Left renal cortex interstitium (tissue), 4 donors: ENCODE data around the gene MAML3. TPM values are rescaled to one million over a fixed set of nuclear protein-coding genes. Genes with fewer than 3 reads are reported as not detected.

Experiments
- DNase-seq, 4 donors: peaks; one replicate each; pipeline ENCODE4 v3.0.0-alpha.2; 2013; ENCODE audit warnings: low read depth in 4 of 4, low spot score in 2 of 4, missing footprints in 1 of 4
- polyA plus RNA-seq, 4 donors: library from polyadenylated mRNA; unstranded; fragments of 120-200 nt; gene quantifications; one replicate each; pipeline ENCODE4 v1.2.1, GENCODE V29; 2013; ENCODE audit not compliant: insufficient read length in 4 of 4

The MAML3 gene
- polyA plus RNA-seq, 4 donors: 14.8 to 22.5 (median 17.4) TPM

GRCh38 chr4:140131675-140132229 lies 22.2 kb downstream of the MAML3 start:
- no peak for DNase-seq

- no peak for DNase-seq
These were observed 23.3 kb downstream of the MAML3 start for GRCh38 chr4:140130677-140131076.

- no peak for DNase-seq
These were observed 26.6 kb downstream of the MAML3 start for GRCh38 chr4:140127422-140127821.

- no peak for DNase-seq
These were observed 27.7 kb downstream of the MAML3 start for GRCh38 chr4:140126261-140126660.

- no peak for DNase-seq
These were observed 28.6 kb downstream of the MAML3 start for GRCh38 chr4:140125374-140125773.

GRCh38 chr4:140123666-140124377 lies 30.2 kb downstream of the MAML3 start:
- DNase-seq: no peak

GRCh38 chr4:140122891-140123290 lies 31.1 kb downstream of the MAML3 start:
- DNase-seq: no peak

- DNase-seq: no peak
These were observed 32.3 kb downstream of the MAML3 start for GRCh38 chr4:140121646-140122045.

GRCh38 chr4:140118931-140119640 lies 34.9 kb downstream of the MAML3 start:
- DNase-seq: no peak

- no peak for DNase-seq
These were observed 36.0 kb downstream of the MAML3 start for GRCh38 chr4:140117947-140118346.

GRCh38 chr4:140116442-140117104 lies 37.4 kb downstream of the MAML3 start:
- DNase-seq: no peak

- DNase-seq: no peak
These were observed 38.8 kb downstream of the MAML3 start for GRCh38 chr4:140115140-140115539.

GRCh38 chr4:140113653-140114052 lies 40.3 kb downstream of the MAML3 start:
- no peak for DNase-seq

GRCh38 chr4:140112576-140112975 lies 41.4 kb downstream of the MAML3 start:
- no peak for DNase-seq

- DNase-seq: no peak
These were observed 42.7 kb downstream of the MAML3 start for GRCh38 chr4:140111256-140111655.

- DNase-seq: no peak
These were observed 43.3 kb downstream of the MAML3 start for GRCh38 chr4:140110542-140111215.

- no peak for DNase-seq
These were observed 44.2 kb downstream of the MAML3 start for GRCh38 chr4:140109737-140110136.

GRCh38 chr4:140109292-140109691 lies 44.7 kb downstream of the MAML3 start:
- no peak for DNase-seq

- no peak for DNase-seq
These were observed 45.2 kb downstream of the MAML3 start for GRCh38 chr4:140108713-140109230.

GRCh38 chr4:140108243-140108642 lies 45.7 kb downstream of the MAML3 start:
- no peak for DNase-seq
